HAP-1 (cell line): Measurements from ENCODE around the gene CHKA.

Experiments
- DNase-seq, 2 experiments: peaks; one replicate each; pipeline ENCODE4 v3.0.0-alpha.2; 2016 to 2020; ENCODE audit warnings: low spot score in 2 of 2
- H3K27me3 ChIP-seq: fragments of 250-450 bp; sonication (Bioruptor Pico); 2 replicates; pipeline ENCODE4 v1.5.1; 2020; ENCODE audit warnings: low read depth, mild to moderate bottlenecking, moderate library complexity
- H3K36me3 ChIP-seq: fragments of 250-450 bp; sonication (Bioruptor Pico); replicated peaks from 2 replicates; pipeline ENCODE4 v1.5.1; 2020; ENCODE audit warnings: mild to moderate bottlenecking
- H3K4me1 ChIP-seq: fragments of 250-450 bp; sonication (Bioruptor Pico); 2 replicates; pipeline ENCODE4 v1.5.1; 2020; ENCODE audit warnings: mild to moderate bottlenecking
- H3K4me3 ChIP-seq: fragments of 250-450 bp; sonication (Bioruptor Pico); 2 replicates; pipeline ENCODE4 v1.5.1; 2020; ENCODE audit warnings: mild to moderate bottlenecking, moderate library complexity
- H3K9me3 ChIP-seq: fragments of 250-450 bp; sonication (Bioruptor Pico); 2 replicates; pipeline ENCODE4 v1.5.1; 2020; ENCODE audit warnings: mild to moderate bottlenecking, moderate library complexity
- in situ Hi-C: fragments of 300-500 bp; cut with MboI; formaldehyde crosslinking; loops from 3 replicates; pipeline ENCODE4 v1.14.3; 2020; ENCODE audit warnings: low sequenced_read_pairs, inconsistent platforms, mixed read lengths

The CHKA gene

GRCh38 chr11:68121067-68121899 is at the start of gene CHKA:
Gene CHKA (minus strand): TSS chr11:68121388. CDS start chr11:68121177, 211 bp downstream.
- in situ Hi-C loops = no loop called here
- Histone ChIP-seq H3K4me3 (peak within 1 kb of the TSS; percentile 38), H3K9me3 (no peaks in the 10 kb centered on the region), H3K27me3 (no peaks in the 10 kb centered on the region), H3K36me3 (no peaks in the 10 kb centered on the region; the same call in 1 of the 2 replicates), H3K4me1 (peaks cover 37% of the 10 kb centered on the region)
- DNase-seq = peak; percentile 88 to 95

GRCh38 chr11:68169442-68169841 is 48.3 kb upstream of the CHKA start:
- Histone ChIP-seq H3K4me3 (no peak overlapping the region), H3K4me1 (peaks cover 12% of the 10 kb centered on the region), H3K36me3 (peaks cover 51% of the 10 kb centered on the region), H3K9me3 (no peaks in the 10 kb centered on the region), H3K27me3 (no peaks in the 10 kb centered on the region)
- in situ Hi-C loops = no loop called here
- DNase-seq = no peak

DNA sequence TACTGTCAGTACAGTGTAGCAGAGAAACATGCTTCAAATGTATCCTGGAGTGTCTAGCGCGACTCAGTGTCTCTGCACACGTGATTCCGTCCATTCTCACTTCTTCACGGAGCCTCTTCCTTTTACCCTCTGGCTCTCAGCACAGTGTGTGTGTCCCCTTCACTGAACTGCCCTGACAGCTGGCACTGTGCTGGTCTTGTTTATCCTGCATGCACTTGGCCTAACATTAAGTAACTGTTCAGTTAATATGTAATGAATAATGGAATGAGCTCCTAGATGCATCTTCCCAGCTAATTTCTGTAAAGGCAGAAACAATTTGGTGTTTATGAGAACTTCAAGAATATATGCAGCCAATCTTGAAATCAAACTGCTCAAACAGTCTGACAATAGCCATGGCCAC is 47.5 kb upstream of the CHKA start:
- no peak for DNase-seq
- Histone ChIP-seq H3K4me3 (no peak overlapping the region), H3K36me3 (peaks cover 48% of the 10 kb centered on the region), H3K9me3 (no peaks in the 10 kb centered on the region), H3K4me1 (peaks cover 12% of the 10 kb centered on the region), H3K27me3 (no peaks in the 10 kb centered on the region)
- in situ Hi-C loops = no loop called here

GRCh38 chr11:68167474-68167873 is 46.3 kb upstream of the CHKA start:
- Histone ChIP-seq H3K36me3 (peaks cover 38% of the 10 kb centered on the region), H3K27me3 (no peaks in the 10 kb centered on the region), H3K9me3 (no peaks in the 10 kb centered on the region), H3K4me1 (peaks cover 12% of the 10 kb centered on the region), H3K4me3 (no peak overlapping the region)
- in situ Hi-C loops = no loop called here
- no peak for DNase-seq

DNA sequence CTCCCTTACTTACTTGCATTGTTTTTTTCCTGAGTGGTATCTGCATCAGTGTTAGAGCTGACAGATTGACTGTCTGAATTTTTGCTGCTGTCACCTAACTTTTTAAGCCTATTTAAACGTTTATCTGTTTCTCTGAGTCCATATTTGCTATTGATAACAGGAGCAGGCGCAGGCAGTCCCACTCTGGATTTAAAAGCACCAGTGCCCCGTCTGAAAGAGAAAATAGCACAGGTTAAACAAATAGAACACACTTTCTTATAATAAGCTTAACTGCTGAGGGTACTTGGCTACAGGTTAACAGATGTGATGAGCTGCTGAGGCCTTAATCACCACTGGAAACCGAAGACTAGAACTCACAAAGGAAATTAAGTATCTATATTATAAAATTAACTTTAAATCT is 45.8 kb upstream of the CHKA start:
- in situ Hi-C loops = no loop called here
- H3K36me3 ChIP-seq = peaks cover 40% of the 10 kb centered on the region

GRCh38 chr11:68165601-68166000 is 44.4 kb upstream of the CHKA start:
- Histone ChIP-seq H3K36me3 (peaks cover 40% of the 10 kb centered on the region), H3K4me3 (no peak overlapping the region), H3K9me3 (no peaks in the 10 kb centered on the region), H3K4me1 (peaks cover 2% of the 10 kb centered on the region), H3K27me3 (no peaks in the 10 kb centered on the region)
- in situ Hi-C loops = no loop called here
- no peak for DNase-seq

More for the DNA sequence above, 45.8 kb upstream of the CHKA start:
- DNase-seq = no peak
- Histone ChIP-seq H3K4me3 (no peak overlapping the region), H3K9me3 (no peaks in the 10 kb centered on the region), H3K27me3 (no peaks in the 10 kb centered on the region), H3K4me1 (peaks cover 12% of the 10 kb centered on the region)

- Histone ChIP-seq H3K36me3 (peaks cover 32% of the 10 kb centered on the region), H3K4me1 (no peaks in the 10 kb centered on the region), H3K9me3 (no peaks in the 10 kb centered on the region), H3K4me3 (no peak overlapping the region), H3K27me3 (no peaks in the 10 kb centered on the region)
- DNase-seq = no peak
- in situ Hi-C loops = no loop called here
Measured at GRCh38 chr11:68164437-68164836, 43.2 kb upstream of the CHKA start.

DNA sequence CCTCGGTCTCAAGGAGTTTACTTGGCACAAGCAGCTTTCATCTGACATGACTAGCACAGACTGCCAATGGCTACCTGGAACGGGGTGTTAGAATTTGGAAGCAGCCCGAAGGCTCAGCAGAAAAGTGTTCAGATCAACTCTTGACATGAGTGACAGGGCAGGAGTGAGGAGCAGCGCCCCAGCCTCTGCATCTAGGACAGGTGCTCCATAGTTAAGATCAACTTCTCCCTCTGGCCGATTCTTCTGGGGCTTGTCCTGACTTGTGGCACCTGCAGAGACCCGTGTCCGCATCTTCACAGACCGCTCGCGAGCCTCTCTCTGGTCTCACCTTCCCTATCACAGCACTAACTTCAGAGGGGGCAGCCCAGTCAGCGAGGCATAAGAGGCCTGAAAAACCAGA is 42.5 kb upstream of the CHKA start:
- no peaks in the 10 kb centered on the region for H3K4me1 ChIP-seq
- H3K9me3 ChIP-seq = no peaks in the 10 kb centered on the region
- peaks cover 26% of the 10 kb centered on the region for H3K36me3 ChIP-seq
- no peak overlapping the region for H3K4me3 ChIP-seq
- H3K27me3 ChIP-seq = no peaks in the 10 kb centered on the region
- no peak for DNase-seq
- in situ Hi-C loops = no loop called here

DNA sequence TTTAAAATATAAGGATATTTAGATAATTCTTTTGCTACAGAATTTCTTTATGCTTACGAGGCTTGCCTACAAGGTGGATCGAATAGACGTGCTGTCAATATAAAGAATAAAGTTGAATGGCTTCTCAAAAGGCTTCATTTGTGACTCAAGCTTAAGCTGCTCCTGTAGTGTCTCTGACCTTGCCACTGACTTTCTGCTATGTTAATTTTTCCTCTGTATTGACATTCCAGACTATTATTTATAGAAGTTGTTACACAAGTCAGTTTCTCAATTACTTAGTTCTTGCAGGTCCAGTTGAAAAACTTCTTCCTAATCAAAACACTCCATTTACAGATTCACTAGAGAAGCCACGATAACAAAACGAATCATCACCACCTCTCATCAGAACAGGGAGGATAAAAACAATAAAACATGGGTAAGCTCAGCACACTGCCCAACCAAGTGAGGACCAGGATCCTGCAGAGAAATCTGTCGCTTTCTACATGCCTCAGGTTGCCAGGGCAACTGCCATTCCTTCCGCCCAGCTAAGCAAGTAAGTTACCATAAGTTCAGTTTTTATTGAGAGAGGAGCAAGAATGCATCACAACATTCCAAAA is 39.0 kb upstream of the CHKA start:
- Histone ChIP-seq H3K27me3 (no peaks in the 10 kb centered on the region), H3K36me3 (peaks cover 2% of the 10 kb centered on the region), H3K4me3 (no peak overlapping the region), H3K9me3 (no peaks in the 10 kb centered on the region), H3K4me1 (no peaks in the 10 kb centered on the region)
- in situ Hi-C loops = no loop called here
- peak in 1 of 2 experiments; percentile 28 for DNase-seq

- in situ Hi-C loops = no loop called here
- H3K27me3 ChIP-seq = no peaks in the 10 kb centered on the region
- peaks cover 2% of the 10 kb centered on the region; the same call in 1 of the 2 replicates for H3K36me3 ChIP-seq
- no peak for DNase-seq
- H3K9me3 ChIP-seq = no peaks in the 10 kb centered on the region
- no peak overlapping the region for H3K4me3 ChIP-seq
- no peaks in the 10 kb centered on the region for H3K4me1 ChIP-seq
Measured at GRCh38 chr11:68159665-68160064, 38.5 kb upstream of the CHKA start.

DNA sequence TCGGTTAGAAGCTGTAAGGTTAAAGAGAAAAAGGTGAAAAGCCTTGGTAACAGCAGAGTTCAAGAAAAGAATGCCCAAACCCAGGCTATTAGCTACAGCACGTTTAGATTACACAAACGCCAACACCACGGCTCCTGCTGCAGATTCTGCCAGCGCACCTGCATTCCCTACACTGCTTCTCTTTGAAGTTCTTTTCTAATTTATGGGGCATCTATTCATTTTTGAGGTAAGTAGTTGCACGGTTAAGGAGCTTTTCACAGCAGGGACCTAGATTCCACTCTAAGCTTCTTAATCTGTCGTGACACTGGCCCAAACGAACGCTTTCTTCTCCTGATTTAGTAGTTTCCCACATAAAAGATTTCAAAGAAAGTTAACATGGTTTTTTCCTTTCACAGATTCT is 38.0 kb upstream of the CHKA start:
- Histone ChIP-seq H3K36me3 (peaks cover 2% of the 10 kb centered on the region; the same call in 1 of the 2 replicates), H3K4me3 (no peak overlapping the region), H3K9me3 (no peaks in the 10 kb centered on the region), H3K27me3 (no peaks in the 10 kb centered on the region), H3K4me1 (no peaks in the 10 kb centered on the region)
- no peak for DNase-seq
- in situ Hi-C loops = no loop called here

DNA sequence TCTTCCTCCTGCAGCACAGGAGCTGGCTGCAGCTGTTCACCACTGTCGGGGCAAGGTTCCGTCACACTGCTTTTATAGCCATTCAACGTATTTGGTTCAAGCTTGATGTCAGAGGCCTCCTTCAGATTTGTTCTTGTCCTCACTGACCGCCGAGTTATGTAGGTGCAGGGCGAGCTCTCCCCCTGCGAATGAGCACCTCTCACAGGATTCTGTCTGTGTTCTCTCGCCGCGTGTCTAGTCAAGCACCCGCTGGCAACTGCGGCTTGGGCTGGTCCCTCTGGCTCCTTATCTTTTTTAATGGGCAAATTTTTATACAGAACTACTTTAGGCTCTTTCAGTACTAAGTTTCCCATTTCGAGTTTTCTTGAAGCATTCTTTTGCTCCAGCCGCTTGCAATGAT is 37.4 kb upstream of the CHKA start:
- in situ Hi-C loops = no loop called here
- Histone ChIP-seq H3K27me3 (no peaks in the 10 kb centered on the region), H3K4me3 (no peak overlapping the region), H3K4me1 (no peaks in the 10 kb centered on the region), H3K36me3 (0 out of 2 replicates have a peak, but pooled peaks cover 2% of the 10 kb centered on the region), H3K9me3 (no peaks in the 10 kb centered on the region)
- DNase-seq = no peak

DNA sequence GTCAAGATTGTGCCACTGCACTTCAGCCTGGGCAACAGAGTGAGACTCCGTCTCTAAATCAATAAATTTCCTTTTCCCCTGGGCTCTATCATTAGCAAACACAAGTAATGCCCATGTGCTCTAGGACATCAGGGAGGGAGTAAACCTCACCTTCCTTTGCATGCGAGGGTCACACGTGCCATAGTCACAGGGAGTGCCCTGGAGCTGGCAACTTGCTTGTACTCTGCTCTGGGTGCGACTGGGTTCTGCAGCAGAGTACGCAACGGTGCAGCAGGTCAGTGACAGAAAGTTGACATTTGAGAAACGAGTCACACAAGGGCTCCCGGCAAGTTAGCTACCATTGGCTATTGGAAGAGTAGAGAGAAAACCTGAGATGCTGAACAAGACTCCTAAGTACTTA is 32.6 kb upstream of the CHKA start:
- Histone ChIP-seq H3K4me1 (no peaks in the 10 kb centered on the region), H3K27me3 (no peaks in the 10 kb centered on the region), H3K4me3 (no peak overlapping the region), H3K36me3 (no peaks in the 10 kb centered on the region), H3K9me3 (no peaks in the 10 kb centered on the region)
- DNase-seq = no peak
- in situ Hi-C loops = no loop called here

DNA sequence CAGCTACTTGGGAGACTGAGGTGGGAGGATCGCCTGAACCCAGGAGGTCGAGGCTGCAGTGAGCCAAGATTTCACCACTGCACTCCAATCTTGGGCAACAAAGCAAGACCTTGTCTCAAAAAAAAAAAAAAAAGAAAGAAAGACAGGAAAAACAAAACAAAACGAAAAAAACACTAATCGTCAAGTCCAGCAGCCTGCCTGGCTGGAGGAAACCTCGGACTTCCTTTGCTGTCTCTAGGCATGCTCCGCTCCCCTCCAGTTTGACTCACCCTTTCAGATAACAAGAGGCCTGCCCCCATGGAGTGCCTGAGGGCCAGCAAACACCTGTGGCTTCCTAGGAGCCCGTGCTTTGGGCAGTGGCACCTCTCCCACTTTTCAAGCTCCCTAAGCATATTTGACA is 28.8 kb upstream of the CHKA start:
- in situ Hi-C loops = no loop called here
- H3K4me3 ChIP-seq = no peak overlapping the region
- no peaks in the 10 kb centered on the region for H3K27me3 ChIP-seq
- H3K9me3 ChIP-seq = no peaks in the 10 kb centered on the region
- no peak for DNase-seq
- H3K36me3 ChIP-seq = no peaks in the 10 kb centered on the region
- no peaks in the 10 kb centered on the region for H3K4me1 ChIP-seq
